DMS53 treated with DMSO at 0.1 percent for 48 hours (cell line): Measurements from ENCODE around the gene CPT1C.
"Not testable (repeated sequence)": the region's sequence is repeated elsewhere in the genome, so short reads cannot be mapped to it uniquely, and the experiment has no call there.

Source experiments
- DNase-seq: peaks from one replicate; lab custom pipeline; 2025; ENCODE audit not compliant: unreplicated experiment; lab: John Stamatoyannopoulos, UW

Gene CPT1C

DNA sequence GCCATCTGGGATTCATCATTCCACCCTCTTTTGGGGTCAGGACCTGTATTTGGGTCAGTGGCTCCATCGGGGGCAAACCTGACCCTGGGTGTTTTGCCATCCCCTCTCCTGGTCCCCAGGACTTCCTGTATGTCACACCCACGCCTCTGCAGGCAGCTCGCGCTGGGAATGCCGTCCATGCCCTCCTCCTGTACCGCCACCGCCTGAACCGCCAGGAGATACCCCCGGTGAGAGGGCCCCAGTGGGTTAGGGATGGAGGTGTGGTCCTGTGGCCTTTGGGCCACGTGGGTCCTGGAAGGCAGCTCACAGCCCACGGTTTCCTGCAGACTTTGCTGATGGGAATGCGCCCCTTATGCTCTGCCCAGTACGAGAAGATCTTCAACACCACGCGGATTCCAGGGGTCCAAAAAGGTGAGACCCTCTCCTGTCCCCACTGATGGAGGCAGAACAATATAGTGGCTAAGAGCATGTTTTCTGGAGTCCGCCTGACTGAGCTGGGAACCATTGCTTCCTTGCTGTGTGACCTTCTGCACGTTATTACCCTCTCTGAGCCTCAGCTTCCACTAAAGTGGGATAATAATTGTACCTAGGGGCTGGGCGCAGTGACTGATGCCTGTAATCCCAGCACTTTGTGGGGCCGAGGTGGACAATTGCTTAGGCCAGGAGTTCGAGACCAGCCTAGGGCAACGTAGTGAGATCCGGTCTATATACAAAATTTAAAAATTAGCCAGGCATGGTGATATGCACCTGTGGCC is 14.1 kb downstream of the CPT1C start:
- no peak for DNase-seq

DNA sequence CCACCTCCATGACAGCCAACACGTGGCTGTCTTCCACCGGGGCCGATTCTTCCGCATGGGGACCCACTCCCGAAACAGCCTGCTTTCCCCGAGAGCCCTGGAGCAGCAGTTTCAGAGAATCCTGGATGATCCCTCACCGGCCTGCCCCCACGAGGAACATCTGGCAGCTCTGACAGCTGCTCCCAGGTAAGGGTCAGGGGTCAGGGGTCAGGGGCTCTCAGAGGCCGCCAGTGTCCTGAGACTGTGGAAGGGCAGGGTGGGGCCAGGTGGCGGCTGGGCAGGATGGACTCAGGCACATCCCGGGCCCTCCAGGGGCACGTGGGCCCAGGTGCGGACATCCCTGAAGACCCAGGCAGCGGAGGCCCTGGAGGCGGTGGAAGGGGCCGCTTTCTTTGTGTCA is 15.0 kb downstream of the CPT1C start:
- no peak for DNase-seq

DNA sequence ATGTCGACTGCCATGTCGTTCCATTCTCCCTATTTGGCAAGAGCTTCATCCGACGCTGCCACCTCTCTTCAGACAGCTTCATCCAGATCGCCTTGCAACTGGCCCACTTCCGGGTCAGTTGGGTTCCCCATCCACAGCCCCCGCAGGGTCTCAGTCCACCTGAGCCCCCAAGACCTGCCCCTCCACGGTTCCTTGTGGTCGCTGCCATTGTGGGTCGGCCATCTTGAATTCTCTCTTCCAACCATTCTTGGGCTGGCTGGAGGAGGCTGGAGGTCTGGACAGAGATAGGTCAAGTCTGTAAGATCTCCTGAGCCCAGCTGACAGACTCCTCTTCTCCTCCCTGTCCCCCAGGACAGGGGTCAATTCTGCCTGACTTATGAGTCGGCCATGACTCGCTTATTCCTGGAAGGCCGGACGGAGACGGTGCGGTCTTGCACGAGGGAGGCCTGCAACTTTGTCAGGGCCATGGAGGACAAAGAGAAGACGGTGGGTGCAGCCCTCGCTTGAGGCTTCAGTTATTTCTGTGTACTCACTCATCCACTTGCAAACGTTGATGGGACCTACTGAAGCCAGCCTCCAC is 19.5 kb downstream of the CPT1C start:
- DNase-seq: no peak

DNA sequence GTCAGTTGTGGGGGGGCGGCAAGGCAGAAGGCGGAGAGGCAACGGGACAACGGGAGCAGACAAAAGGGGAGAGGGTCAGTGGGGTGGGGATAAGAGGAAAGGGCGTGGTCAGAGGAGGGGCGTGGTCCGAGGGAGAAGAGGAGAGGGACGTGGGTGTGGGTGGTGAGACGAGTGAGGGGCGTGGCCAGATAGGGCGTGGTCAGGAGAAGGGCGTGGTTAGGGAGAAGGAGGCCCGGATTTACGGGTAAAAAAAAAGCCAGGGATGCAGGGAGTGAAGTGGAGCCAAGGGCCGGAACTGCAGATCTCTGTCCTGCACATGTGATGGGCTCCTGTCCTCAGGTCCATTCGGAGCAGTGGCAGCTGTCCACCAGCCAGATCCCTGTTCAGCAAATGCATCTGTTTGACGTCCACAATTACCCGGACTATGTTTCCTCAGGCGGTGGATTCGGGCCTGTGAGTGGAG is 21.5 kb downstream of the CPT1C start:
- no peak for DNase-seq

DNA sequence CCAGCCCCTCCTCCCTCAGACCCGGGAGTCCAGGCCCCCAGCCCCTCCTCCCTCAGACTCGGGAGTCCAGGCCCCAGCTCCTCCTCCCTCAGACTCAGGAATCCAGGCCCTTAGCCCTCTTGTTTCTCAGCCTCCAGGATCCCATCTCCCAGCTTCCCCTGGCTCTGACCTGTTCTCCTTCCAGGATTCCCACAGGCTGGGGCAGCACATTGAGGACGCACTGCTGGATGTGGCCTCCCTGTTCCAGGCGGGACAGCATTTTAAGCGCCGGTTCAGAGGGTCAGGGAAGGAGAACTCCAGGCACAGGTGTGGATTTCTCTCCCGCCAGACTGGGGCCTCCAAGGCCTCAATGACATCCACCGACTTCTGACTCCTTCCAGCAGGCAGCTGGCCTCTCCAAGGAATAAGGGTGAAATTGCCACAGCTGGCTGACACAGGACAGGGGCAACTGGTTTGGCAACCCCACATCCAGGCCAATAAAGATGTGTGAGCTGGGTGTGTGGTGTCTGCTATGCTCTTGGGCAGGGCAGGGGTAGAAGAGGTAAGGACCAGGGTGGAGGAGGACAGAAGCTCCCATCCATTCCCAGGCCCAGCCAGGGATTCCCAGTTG is 22.4 kb downstream of the CPT1C start:
- no peak for DNase-seq

DNA sequence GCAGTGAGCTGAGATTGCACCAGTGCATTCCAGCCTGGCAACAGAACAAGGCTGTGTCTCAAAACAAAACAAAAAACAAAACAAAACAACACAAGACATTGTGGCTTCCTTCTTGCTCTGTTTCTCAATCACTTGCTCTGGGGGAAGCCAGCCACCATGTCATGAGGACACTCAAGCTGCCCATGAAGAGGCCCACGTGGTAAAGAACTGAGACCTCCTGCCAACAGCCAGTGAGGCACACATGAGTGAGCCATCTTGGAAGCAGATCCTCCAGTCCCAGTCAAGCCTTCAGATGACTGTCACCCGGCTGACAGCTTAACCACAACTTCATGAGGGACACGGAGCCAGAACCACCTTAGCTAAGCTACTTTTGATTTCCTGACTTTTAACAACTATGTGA is 25.2 kb downstream of the CPT1C start:
- no peak for DNase-seq

DNA sequence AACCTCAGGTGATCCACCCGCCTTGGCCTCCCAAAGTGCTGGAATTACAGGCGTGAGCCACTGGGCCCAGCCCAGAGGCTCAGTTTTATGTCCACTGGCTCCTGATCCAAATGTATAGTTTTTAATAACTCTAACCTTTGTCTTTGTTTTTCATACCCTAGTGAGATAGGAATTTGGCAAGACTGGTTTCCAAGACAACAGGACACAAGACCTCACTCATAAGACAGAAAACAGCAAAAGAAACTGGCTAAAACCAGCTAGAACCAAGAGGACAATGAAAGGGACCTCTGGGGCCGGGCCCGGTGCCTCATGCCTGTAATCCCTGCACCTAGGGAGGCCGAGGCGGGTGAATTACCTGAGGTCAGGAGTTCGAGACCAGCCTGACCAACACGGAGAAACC is 27.6 kb downstream of the CPT1C start:
- DNase-seq: no peak

DNA sequence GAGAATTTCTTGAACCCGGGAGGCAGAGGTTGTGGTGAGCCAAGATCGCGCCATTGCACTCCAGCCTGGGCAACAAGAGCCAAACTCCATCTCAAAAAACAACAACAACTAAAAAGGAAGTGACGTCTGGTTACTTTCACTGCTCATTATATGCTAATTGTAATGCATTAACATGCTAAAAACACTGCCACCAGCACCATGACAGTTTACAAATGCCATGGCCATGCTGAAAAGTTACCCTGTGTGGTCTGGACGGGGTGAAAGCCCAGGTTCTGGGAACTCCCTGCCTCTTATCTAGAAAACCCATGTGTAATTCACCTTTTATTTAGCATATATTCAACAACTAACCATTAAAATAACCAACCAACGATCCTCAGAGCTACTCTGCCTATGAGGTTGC is 28.1 kb downstream of the CPT1C start:
- no peak for DNase-seq

DNA sequence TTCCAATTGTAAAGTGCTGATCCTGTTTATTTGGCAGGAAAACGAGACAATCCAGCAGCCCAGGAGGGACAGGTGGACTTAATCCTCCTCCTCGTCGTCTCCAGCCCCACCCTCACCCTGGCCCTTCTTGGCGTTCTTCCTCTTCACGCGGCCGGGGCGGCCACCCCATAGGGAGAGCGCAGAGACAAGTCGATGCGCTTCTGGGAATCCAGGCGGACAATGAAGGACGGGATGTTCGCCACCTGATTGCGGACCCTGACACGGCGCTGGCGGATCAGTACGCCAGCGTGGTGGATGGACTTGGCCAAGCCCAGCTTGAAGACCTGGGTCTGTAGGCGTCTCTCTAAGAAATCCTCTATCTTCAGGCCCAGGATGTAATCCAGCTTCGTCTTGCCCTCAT is 28.5 kb downstream of the CPT1C start:
- DNase-seq: not testable (repeated sequence)

DNA sequence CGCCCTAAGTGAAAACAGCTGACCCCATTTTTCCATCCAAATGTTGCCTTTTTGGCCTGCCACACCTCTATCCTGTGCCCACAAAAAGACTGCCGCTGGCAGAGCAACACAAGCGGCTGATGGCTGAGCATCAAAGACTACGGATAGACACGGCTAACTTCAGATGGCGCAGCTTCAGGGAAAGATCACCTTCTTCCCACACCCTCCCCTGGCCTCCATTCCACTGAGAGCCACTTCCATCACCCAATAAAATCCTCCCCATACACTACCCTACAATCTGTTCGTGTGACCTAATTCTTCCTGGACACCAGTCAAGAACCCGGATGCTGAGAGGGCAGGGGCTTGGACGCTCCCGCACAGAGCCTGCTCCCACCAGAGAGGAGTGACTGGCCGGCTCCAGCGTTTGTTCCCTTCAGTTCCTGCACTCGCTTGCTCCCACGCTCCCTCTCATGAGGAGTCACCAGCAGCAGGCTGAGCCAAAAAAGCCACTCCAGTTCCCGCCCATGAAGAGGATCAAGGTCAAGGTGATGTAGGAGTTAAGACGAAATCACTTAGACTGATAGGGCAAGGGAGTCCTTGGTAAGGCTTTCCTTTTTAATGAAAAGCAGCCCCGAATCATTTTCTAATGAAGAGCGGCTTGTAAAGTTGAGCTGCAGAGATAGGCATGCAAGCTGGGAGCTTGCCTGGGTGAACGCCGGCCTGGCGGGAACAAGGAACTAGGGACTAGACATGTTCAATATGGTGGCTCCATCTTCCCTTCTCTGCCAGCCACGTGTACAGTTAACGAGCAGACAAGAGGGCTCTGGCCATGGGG is 36.5 kb downstream of the CPT1C start:
- DNase-seq: no peak

DNA sequence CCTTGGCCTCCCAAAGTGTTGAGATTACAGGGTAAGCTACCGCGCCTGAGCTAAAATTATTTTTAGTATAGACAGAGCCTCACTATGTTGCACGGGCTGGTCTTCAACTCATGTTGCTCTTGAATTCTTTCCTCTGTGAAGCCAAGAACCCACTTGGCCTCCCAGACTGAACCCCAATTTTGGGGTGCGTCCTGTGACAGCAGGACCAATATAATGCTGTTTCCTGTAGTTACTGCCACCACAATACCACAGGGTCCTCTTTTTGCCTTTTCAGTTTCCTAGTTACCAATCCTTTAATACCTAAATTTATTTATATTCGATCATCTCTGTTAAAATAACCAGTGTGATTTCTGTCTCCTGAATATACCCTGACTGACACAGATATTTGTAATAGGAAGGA is 39.2 kb downstream of the CPT1C start:
- DNase-seq: no peak

DNA sequence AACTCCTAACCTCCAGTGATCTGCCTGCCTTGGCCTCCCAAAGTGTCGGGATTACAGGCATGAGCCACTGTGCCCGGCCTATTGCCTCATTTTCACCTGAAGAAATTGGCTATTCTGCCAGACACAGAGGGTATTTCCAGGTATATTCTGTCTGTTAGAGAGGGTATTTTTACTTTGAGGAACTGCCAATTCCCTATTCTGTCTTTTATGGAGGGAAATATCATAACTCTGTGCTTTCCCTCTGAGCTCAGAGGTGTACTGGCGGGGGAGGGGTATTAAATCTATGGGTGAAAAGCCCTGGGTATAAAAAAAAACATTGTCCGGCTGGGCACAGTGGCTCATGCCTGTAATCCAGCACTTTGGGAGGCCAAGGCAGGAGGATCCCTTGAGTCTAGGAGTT is 47.4 kb downstream of the CPT1C start:
- no peak for DNase-seq

DNA sequence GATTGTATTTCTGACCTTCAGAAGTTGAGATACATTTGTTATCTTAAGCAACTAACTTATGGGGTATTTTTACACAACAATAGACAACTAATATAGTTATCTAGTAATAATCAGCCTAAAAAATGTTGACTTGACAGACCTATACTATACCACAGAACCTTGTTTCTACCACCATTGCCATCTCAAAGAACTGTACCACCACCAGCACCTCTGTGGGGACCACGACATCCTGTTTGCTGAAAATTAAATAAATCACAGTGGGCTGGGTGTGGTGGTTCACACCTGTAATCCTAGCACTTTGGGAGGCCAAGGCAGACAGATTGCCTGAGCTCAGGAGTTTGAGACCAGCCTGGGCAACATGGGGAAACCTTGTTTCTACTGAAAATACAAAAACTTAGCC is 48.2 kb downstream of the CPT1C start:
- no peak for DNase-seq

DNA sequence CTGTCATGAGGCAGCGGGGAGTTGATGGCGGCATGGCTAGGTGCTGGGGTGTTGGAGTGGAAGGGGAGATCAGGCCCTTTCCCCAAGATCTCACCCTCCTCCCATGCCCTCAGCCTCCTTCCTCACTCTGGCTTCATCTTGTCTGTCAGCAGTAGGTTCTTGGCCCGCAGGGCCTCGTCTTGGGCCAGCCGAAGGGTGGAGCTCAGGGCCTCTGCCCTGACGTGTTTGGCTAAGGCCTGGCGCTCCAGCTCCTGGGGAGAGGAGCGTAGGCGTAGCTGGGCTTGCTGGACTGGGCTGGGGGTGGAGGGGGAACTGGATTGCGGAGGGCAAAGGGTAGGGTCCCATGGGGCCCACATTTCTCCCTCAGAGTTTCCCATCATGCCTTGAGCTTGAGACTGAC is 49.0 kb downstream of the CPT1C start:
- no peak for DNase-seq

DNA sequence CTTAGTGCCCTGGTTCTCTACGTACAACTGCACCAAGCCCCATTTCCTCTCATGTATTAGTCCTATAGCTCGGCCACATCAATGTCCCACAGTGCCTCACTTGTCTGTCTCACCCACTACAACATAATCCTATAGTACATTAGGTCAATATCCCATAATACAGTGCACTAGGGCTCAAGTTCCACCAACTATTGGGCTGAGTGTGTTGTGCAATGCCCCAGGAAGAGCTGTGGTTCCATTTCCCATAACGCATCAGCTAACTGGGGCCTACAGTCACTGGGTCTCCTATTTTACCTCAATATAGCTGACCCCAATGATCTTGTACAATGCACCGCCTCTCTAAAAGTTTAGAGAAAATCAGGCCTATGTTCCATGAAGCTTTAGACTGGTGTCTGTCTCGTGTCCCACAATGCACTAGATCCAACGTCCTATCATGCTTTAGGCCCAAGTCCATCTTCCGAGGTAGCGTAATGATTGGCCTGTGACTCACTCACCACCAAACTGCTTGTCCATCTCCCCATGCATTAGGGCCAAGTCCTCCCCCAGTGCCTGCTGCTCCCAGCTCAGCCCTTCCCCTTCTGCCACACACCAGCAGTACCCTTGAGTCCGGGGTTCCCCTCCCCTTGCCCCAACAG is 50.4 kb downstream of the CPT1C start:
- no peak for DNase-seq

DNA sequence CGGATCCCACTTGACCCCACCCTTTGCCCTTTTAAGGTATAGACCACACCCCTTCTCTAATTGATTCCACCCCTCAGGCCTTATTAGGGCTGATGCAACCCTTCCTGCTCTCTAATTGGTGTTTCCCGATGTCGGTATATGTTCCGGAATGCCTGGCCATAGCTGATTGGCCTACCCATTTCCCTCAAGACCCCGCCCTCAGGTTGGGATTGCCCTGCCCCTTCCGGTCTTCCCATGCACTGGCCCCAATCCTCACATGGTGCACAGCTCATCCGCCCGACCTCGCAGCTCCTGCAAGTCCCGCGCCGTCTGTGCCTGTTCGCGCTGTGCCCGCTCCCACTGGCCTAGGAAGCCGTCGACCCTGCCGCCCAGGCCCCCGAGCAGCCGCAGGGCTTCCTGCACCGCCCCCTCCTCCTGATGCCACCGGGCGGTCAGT is 54.0 kb downstream of the CPT1C start:
- no peak for DNase-seq

DNA sequence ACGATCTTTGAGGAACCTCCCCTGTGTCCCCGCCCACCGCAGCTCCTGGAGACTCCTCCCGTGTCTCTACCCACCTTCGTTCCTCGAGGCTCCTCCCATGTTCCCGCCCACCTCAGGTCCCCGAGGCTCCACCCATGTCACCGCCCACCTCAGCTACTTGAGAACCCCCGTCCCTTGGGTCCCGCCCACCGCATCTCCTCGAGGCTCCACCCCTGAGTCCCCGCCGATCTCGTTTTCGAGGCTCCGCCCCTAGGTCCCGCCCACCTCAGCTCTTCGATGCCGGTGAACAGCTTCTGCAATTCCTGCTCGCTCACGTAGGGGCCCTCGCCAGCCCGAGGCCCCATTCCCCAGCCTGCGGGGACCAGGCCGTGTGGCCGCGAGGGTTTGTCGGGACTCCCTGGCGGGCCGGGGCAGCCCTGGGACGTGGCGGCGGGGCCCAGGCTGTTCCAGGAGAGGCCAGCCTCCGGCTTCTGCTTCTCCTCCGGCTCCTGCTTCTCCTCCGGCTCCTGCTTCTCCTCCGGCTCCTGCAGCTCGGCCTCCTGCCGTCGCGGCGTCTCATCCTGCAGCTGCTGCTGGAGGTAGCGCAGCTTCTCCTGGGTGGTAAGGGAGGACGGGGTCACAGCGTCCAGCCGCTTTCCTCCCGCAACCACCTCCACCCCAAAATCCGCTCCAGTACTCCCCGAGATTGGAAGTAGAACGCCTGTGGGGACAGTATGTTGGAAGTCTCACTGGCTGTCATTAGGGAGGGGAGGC is 55.5 kb downstream of the CPT1C start:
- DNase-seq: no peak

DNA sequence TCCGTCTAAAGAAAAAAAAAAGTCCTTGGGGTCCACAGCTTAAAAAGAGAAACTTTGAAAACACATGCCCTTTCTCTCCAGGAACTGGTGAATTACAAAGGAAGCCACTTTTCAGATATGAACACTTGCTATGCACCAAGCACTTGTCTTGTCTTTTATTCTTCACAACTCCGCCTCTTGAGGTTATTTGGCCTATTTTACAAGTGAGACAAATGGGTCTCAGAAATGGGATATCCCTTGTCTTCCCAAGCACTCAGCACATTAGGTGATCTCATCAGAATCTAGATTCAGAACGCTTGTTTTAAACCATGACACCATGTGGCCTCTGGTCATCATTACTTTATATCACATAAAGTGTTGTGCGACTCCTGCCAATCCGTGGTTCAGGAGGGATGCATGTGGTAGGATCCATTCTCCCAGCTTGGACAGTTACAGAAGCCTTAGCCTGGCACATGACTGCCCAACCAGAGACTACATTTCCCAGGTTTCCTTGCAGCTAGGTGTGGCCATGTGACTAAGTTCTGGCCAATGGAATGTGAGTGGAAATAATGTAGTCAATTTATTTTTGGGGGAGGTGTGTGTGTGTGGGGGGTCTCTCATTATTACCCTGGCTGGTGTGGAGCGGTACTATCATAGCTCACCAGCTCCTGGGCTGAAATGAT is 58.3 kb downstream of the CPT1C start:
- no peak for DNase-seq

DNA sequence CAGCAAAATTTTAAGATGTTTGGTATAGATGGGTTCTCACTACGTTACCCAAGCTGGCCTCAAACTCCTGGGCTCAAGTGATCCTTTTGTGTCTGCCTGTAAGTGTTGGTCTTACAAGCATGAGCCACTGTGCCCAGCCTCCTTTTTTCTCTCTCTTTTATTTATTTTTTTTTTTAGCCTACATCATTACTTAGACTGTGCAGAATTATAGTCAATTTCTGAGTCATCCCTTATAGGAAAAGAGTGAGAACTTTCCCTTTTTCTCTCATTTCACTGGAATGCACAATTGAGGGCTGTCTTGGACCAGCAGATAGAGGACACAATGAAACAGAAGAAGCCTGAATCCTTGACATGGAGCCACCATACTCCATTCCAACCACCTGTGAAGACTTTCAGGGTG is 58.9 kb downstream of the CPT1C start:
- DNase-seq: no peak

DNA sequence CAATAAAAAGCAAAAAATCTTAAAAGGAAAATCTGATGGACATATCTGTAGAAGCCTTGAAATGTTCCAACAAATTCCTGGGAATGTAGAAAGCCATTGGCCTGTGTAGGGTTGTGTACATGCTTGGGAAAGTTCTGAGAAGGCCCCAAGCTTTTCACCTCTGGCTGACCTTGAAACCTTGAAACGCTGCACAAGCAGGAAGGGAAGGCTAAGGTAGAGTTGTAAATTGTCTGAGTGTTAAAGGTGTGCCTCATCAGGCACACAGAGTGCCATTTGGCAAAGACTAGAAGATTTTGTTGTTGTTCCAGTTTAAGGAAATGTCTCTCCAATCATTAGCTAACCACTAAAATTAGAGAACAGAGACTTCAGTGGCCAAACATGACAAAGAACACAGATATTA is 61.8 kb downstream of the CPT1C start:
- DNase-seq: no peak
